SK-N-SH (cell line): Measurements from ENCODE around the gene LRRC26.

ENCODE experiments used
- ELF1 ChIP-seq: IDR thresholded peaks from 2 replicates; pipeline ENCODE4 v1.4.0; 2012
- MXI1 ChIP-seq: IDR thresholded peaks from 2 replicates; pipeline ENCODE4 v1.6.1; 2012; ENCODE audit warnings: mild to moderate bottlenecking, low read depth, low read length, improper control_type of control experiment
- POLR2AphosphoS5 ChIP-seq: IDR thresholded peaks from 2 replicates; pipeline ENCODE4 v1.6.1; 2012; ENCODE audit warnings: low read depth, low read length
- RAD21 ChIP-seq: IDR thresholded peaks from 2 replicates; pipeline ENCODE4 v1.6.1; 2012; ENCODE audit warnings: mild to moderate bottlenecking, low read length

DNA sequence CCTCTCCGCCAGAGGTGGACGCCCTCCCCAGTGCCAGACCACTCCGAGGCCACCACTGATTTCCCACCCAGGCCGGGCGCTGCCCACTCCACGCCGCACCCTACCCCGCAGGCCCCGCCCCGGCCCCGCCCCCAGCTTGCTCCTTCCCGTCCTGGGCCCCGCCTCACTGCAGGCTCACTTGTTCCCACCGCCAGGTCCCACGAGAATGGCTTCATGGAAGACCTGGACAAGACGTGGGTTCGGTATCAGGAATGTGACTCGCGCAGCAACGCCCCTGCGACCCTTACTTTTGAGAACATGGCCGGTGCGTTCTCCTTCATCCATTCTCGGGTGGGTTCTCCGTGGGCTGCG, 6.5 kb downstream of the LRRC26 start:
- no peak for TF ChIP-seq ELF1
- no peak for TF ChIP-seq RAD21
- no peak for TF ChIP-seq MXI1
- TF ChIP-seq POLR2AphosphoS5, result no peak
